Fibroblast of skin of scalp (primary cell): ENCODE results near the gene SUZ12. TPM values are rescaled to one million over a fixed set of nuclear protein-coding genes. Genes with fewer than 3 reads are reported as not detected.
A peak's percentile ranks its signal among the peaks of the same experiment; 100 is the strongest.
"Not testable (repeated sequence)": the region's sequence is repeated elsewhere in the genome, so short reads cannot be mapped to it uniquely, and the experiment has no call there.

Experiments
- DNase-seq: peaks from one replicate; pipeline ENCODE4 v3.0.0-alpha.2; 2013
- polyA plus RNA-seq, 2 experiments: library from polyadenylated mRNA; unstranded; fragments of 120-200 nt; gene quantifications; one replicate each; pipeline ENCODE4 v1.2.1, GENCODE V29; 2013; ENCODE audit not compliant: insufficient read length in 2 of 2

The SUZ12 gene
- polyA plus RNA-seq (2013, experiment 1 of 2; ENCODE audit: insufficient read length): 19.5 TPM
- polyA plus RNA-seq (2013, experiment 2 of 2; ENCODE audit: insufficient read length): 21.0 TPM

GRCh38 chr17:31936615-31937609 lies at the start of gene SUZ12:
TSS of gene SUZ12 (plus strand) at chr17:31937007. CDS start at chr17:31937247, 240 bp downstream.
- DNase-seq: peak; percentile 90

DNA sequence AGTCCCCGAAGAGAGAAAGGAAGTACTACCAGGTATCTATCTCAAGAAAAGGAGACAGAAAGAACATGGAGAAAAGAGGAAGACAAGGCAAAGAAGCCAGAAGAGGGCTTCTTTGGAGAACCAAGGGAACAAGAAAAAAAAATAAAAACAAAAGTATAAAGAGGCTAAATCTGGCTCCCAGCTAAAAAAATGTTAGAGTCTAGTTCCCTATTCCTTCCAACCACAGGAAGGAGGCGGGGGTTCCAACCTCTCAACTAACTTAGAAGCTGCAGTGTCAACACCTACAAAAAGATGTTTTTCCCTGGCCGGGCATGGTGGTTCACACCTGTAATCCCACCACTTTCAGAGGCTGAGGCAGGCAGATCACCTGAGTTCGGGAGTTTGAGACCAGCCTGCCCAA lies 48.7 kb upstream of the SUZ12 start:
- no peak for DNase-seq

- no peak for DNase-seq
Measured at GRCh38 chr17:31900877-31901276, 35.9 kb upstream of the SUZ12 start.

GRCh38 chr17:31902693-31903092 lies 34.1 kb upstream of the SUZ12 start:
- DNase-seq: no peak

DNA sequence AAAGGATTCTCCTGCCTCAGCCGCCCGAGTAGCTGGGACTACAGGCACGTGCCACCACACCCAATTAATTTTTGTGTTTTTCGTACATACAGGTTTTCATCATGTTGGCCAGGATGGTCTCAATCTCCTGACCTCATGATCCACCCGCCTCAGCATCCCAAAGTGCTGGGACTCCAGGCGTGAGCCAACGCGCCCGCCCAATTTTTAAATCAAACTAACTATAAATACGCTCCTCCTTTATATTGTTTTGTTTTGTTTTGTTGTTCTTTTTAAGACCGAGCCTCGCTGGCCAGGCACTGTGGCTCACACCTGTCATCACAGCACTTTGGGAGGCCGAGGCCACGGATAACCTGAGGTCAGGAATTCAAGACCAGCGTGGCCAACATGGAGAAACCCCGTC lies 33.4 kb upstream of the SUZ12 start:
- no peak for DNase-seq

GRCh38 chr17:31907342-31907962 lies 29.4 kb upstream of the SUZ12 start:
- DNase-seq: peak; percentile 66

DNA sequence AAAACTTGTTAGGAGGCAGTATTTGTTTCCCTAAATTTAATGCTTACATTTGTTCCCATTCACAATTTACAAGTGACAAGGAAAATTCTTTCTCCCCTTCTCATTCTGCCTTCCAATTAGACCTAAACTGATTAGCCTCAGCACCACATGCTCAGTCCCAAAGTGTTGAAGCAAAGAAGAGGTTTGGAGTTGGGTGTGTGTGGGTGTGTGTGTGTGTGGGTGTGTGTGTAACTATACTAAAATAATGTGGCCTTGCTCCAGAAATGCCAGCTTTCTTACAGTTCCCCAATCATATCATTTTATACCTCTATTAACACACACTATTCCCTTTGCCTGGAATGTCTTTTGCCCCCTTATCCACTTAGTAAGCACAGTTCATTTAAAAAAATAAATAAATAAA lies 28.4 kb upstream of the SUZ12 start:
- DNase-seq: no peak

GRCh38 chr17:31912705-31913104 lies 24.1 kb upstream of the SUZ12 start:
- DNase-seq: peak; percentile 29

- DNase-seq: no peak
Measured at GRCh38 chr17:31915456-31916100, 21.2 kb upstream of the SUZ12 start.

DNA sequence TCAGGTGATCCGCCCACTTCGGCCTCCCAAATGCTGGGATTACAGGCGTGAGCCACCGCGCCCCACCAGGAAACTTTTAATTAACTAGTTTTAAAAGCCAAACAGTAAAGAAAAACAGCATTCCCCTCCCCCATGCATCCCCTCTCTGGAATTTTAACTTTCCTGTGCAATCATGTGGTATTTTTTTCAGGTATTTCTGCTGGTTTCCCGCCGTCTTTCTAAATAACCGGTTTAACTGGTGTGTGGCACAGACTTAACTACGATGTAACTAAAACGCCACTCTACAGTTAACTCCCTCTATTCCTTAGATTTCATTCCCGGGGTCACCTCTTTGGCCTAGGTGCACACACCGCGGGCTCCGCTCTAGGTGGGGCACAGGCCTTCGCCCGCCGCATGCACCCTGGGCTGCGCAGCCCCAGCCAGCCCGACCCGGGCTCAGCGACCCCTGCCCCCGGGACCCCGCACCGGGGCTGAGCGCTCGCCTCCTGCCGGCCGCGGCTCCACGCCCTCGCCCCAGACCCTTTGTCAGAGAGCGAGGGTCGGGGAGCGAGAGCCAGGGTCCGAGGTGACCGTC lies 20.2 kb upstream of the SUZ12 start:
- DNase-seq: no peak

DNA sequence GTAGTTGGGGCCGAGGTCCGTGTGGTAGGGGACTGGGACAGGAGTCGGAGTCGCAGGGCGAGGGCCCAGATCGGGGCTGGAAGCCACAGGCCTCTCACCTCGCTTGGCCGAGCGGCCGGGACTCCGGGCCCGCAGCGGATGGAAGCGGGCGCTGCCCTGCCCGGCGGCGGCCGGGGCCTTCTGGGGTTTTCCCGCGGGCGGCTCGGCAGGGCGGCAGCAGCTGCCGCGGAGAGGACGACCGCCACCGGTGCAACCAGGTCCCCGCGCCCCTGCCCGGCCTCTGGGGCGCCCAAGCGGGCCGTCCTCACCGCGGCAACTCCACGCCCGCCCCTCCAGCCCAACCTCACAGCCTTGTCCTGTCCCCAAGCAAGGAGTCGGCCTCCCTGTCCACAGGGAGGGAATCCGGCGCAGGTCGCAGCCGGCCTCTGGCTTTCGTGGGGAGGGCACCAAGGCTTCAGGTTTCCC lies 19.7 kb upstream of the SUZ12 start:
- no peak for DNase-seq

DNA sequence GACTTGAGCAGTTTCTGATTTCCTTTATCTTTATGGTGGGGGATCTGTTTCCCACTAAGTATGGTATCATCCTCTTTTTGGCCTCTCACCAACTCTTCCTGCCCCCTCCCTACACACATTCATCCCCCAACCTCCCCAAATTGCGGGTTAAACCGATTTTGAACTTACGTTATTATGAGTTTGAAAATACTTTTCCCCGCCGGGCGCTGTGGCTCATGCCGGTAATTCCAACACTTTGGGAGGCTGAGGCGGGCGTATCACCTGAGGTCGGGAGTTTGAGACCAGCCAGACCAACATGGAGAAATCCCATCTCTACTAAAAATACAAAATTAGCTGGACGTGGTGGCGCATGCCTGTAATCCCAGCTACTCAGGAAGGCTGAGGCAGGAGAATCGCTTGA lies 19.1 kb upstream of the SUZ12 start:
- not testable (repeated sequence) for DNase-seq

GRCh38 chr17:31918701-31919128 lies 18.1 kb upstream of the SUZ12 start:
- DNase-seq: peak; percentile 27

- peak; percentile 60 for DNase-seq
Measured at GRCh38 chr17:31919802-31920525, 16.8 kb upstream of the SUZ12 start.

DNA sequence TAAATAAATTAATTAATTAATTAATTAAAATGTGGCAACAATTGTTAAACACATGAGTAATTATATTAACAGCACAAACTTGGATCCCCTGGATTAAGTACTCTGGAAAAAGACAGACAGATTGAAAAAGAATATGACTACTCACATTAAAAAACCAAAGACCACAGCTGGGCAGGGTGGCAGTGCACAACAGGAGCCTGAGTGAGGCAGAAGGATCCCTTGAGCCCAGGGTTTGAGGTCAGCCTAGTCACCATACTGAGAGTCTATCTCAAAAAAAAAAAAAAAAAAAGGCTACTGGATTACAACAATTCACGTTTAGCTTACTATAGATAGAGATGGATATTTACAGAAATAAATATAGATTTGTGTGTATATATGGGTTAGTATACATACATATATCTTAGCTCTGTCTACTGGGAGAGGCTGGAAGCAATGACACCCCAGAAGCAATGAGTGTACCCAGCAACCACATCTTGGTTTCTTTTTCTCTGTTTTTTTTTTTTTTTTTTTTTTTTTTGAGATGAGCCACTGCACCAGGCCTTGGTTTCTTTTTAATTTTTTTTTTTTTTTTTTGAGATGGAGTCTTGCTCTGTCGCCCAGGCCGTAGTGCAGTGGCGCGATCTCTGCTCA lies 10.6 kb upstream of the SUZ12 start:
- no peak for DNase-seq

DNA sequence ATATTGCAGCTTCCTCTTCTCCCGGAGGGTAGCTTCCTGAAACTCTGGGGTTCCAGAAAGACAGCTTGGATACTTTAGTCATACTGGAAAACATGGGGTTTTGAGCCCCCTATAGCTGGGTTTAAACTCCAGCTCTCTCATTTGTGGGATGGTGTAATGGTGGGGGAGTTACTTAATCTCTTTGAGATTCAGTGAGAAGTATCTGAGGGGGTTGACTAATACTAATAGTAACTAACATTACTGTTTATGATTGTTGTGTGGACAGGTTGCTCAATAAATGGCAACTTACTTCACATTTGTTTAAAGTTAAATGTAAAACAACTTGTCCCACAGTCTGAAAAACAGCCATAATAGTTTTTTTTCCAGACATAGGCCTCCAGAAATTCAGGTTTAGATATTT lies 5.1 kb upstream of the SUZ12 start:
- no peak for DNase-seq

- DNase-seq: no peak
Measured at GRCh38 chr17:31935512-31935911, 1.3 kb upstream of the SUZ12 start.

DNA sequence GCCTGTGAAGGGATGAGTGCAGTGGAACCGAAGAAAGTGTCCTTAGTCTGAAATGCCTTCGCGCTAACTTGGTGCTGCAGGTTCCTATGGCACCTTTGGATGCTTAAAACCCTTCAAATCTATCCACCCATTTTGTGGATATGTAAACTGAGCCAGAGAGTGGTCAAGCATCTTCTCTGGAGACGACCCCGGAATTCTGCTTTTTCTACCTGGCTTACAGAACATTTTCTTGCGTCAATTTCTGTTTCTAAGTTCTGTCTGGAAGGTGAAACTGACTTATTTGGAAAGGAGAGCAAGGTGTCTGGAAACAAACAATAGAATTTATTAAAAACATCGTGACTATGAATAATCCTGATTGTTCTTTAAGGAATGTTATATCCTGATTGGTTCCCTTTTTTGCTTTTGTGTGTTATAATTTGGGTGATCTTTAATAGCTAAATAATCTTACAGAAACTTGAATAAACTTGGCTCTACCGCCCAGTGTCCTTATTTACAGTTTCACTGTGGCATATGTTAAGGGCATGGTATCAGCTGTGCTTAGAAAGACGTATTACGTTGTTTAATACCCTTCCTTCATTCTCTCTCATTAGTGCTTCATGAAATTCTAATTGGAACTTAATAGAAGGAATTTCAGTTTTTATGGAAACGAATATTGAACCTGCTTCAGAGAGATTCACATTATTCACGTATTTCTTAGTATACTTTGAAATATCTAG lies 1.3 kb downstream of the SUZ12 start:
- DNase-seq: not testable (repeated sequence)

GRCh38 chr17:31941916-31942315 lies 5.1 kb downstream of the SUZ12 start:
- DNase-seq: not testable (repeated sequence)

DNA sequence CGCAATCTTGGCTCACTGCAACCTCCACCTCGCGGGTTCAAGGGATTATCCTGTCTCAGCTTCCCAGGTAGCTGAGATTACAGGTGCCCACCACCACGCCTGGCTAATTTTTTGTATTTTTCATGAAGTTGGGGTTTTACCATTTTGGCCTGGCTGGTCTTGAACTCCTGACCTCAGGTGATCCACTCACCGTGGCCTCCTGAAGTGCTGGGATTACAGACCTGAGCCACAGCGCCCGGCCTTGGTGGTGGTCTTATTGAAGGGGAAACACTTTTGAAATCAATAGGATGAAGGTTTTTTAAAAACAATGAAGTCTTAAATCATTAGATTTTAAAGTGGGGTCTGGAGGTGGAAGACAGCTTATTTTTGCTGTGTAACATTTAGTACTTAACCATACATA lies 5.6 kb downstream of the SUZ12 start:
- not testable (repeated sequence) for DNase-seq

GRCh38 chr17:31951953-31952352 lies 15.1 kb downstream of the SUZ12 start:
- not testable (repeated sequence) for DNase-seq
